ENCODE measurements around the gene COBL.

The COBL gene

GRCh38 chr7:51078653-51079052 lies 238.0 kb downstream of the COBL start:
- no peak for DNase-seq
- Histone ChIP-seq H3K4me3 (ENCODE audit: control insufficient read depth in 1 of 7, extremely low read depth in 1 of 7, insufficient read depth in 4 of 7, low read depth in 2 of 7, low read length in 6 of 7) (no peak overlapping the region), H3K9me3 (ENCODE audit: control extremely low read depth in 1 of 5, control insufficient read depth in 4 of 5, insufficient read depth in 2 of 5, low read depth in 1 of 5, low read length in 4 of 5) (no peaks in the 10 kb centered on the region), H3K36me3 (ENCODE audit: control insufficient read depth in 4 of 4, insufficient read depth in 4 of 4, low read length in 3 of 4) (no peaks in the 10 kb centered on the region), H3K27ac (ENCODE audit: insufficient read depth in 1 of 2, low read depth in 1 of 2, low read length in 2 of 2, poor library complexity in 1 of 2, severe bottlenecking in 2 of 2) (no peak overlapping the region), H3K4me1 (ENCODE audit: control extremely low read depth in 1 of 4, control insufficient read depth in 4 of 4, insufficient read depth in 4 of 4, low read length in 3 of 4) (peaks cover 0 to 6% (median 5%) of the 10 kb centered on the region in 4 experiments), H3K27me3 (replicated peaks in 2 of 5; ENCODE audit: control insufficient read depth in 4 of 5, insufficient read depth in 5 of 5, low read length in 4 of 5) (no peaks in the 10 kb centered on the region)
- WGBS (ENCODE audit: insufficient coverage) = 98% methylated on average over 4 of the region's 5 CpGs
- ChIA-PET POLR2A (no interaction called here), CTCF (no interaction called here)

GRCh38 chr7:51077987-51078370 lies 238.6 kb downstream of the COBL start:
- no peak overlapping the region for H3K4me3 ChIP-seq (ENCODE audit: control insufficient read depth in 1 of 7, extremely low read depth in 1 of 7, insufficient read depth in 4 of 7, low read depth in 2 of 7, low read length in 6 of 7)
- no peaks in the 10 kb centered on the region for H3K9me3 ChIP-seq (ENCODE audit: control extremely low read depth in 1 of 5, control insufficient read depth in 4 of 5, insufficient read depth in 2 of 5, low read depth in 1 of 5, low read length in 4 of 5)
- peaks cover 0 to 6% (median 5%) of the 10 kb centered on the region in 4 experiments for H3K4me1 ChIP-seq (ENCODE audit: control extremely low read depth in 1 of 4, control insufficient read depth in 4 of 4, insufficient read depth in 4 of 4, low read length in 3 of 4)
- ChIA-PET POLR2A (no interaction called here), CTCF (interaction anchor here (0.7 kb wide), 1 partner anchor 9 kb away, joined by 3 read pairs; no protein-coding TSS in a partner anchor)
- no peaks in the 10 kb centered on the region for H3K27me3 ChIP-seq (replicated peaks in 2 of 5; ENCODE audit: control insufficient read depth in 4 of 5, insufficient read depth in 5 of 5, low read length in 4 of 5)
- DNase-seq = no peak
- H3K36me3 ChIP-seq (ENCODE audit: control insufficient read depth in 4 of 4, insufficient read depth in 4 of 4, low read length in 3 of 4) = no peaks in the 10 kb centered on the region
- 100% methylated on average over 1 of the region's 3 CpGs for WGBS (ENCODE audit: insufficient coverage)
- H3K27ac ChIP-seq (ENCODE audit: insufficient read depth in 1 of 2, low read depth in 1 of 2, low read length in 2 of 2, poor library complexity in 1 of 2, severe bottlenecking in 2 of 2) = no peak overlapping the region

- H3K36me3 ChIP-seq (ENCODE audit: control insufficient read depth in 4 of 4, insufficient read depth in 4 of 4, low read length in 3 of 4) = no peaks in the 10 kb centered on the region
- ChIA-PET CTCF (interaction anchor here (0.7 to 1.4 kb wide), 3 partner anchors 8 to 17 kb away, joined by 3 to 4 read pairs (median 3); no protein-coding TSS in a partner anchor), POLR2A (no interaction called here)
- WGBS (ENCODE audit: insufficient coverage) = 95% methylated on average over 3 of the region's 3 CpGs
- peaks cover 0 to 10% (median 5%) of the 10 kb centered on the region in 4 experiments for H3K4me1 ChIP-seq (ENCODE audit: control extremely low read depth in 1 of 4, control insufficient read depth in 4 of 4, insufficient read depth in 4 of 4, low read length in 3 of 4)
- no peak overlapping the region for H3K4me3 ChIP-seq (ENCODE audit: control insufficient read depth in 1 of 7, extremely low read depth in 1 of 7, insufficient read depth in 4 of 7, low read depth in 2 of 7, low read length in 6 of 7)
- H3K9me3 ChIP-seq (ENCODE audit: control extremely low read depth in 1 of 5, control insufficient read depth in 4 of 5, insufficient read depth in 2 of 5, low read depth in 1 of 5, low read length in 4 of 5) = no peaks in the 10 kb centered on the region
- no peaks in the 10 kb centered on the region for H3K27me3 ChIP-seq (replicated peaks in 2 of 5; ENCODE audit: control insufficient read depth in 4 of 5, insufficient read depth in 5 of 5, low read length in 4 of 5)
- H3K27ac ChIP-seq (ENCODE audit: insufficient read depth in 1 of 2, low read depth in 1 of 2, low read length in 2 of 2, poor library complexity in 1 of 2, severe bottlenecking in 2 of 2) = no peak overlapping the region
- no peak for DNase-seq
Observed at GRCh38 chr7:51077316-51077986, 239.2 kb downstream of the COBL start.

- Histone ChIP-seq H3K36me3 (ENCODE audit: control insufficient read depth in 4 of 4, insufficient read depth in 4 of 4, low read length in 3 of 4) (no peaks in the 10 kb centered on the region), H3K27ac (ENCODE audit: insufficient read depth in 1 of 2, low read depth in 1 of 2, low read length in 2 of 2, poor library complexity in 1 of 2, severe bottlenecking in 2 of 2) (no peak overlapping the region), H3K4me3 (ENCODE audit: control insufficient read depth in 1 of 7, extremely low read depth in 1 of 7, insufficient read depth in 4 of 7, low read depth in 2 of 7, low read length in 6 of 7) (no peak overlapping the region), H3K27me3 (replicated peaks in 2 of 5; ENCODE audit: control insufficient read depth in 4 of 5, insufficient read depth in 5 of 5, low read length in 4 of 5) (no peaks in the 10 kb centered on the region), H3K9me3 (ENCODE audit: control extremely low read depth in 1 of 5, control insufficient read depth in 4 of 5, insufficient read depth in 2 of 5, low read depth in 1 of 5, low read length in 4 of 5) (no peaks in the 10 kb centered on the region), H3K4me1 (ENCODE audit: control extremely low read depth in 1 of 4, control insufficient read depth in 4 of 4, insufficient read depth in 4 of 4, low read length in 3 of 4) (peaks cover 0 to 13% (median 3%) of the 10 kb centered on the region in 4 experiments)
- DNase-seq = peak; percentile 6 to 40 (median 30)
- POLR2A ChIA-PET = no interaction called here
- CTCF ChIA-PET = interaction anchor here (0.7 to 1.4 kb wide), 3 partner anchors 18 to 460 kb away, joined by 3 read pairs; no protein-coding TSS in a partner anchor
- WGBS (ENCODE audit: insufficient coverage) = 41% methylated on average over 7 of the region's 11 CpGs
Observed at GRCh38 chr7:51075681-51076580, 240.7 kb downstream of the COBL start.

GRCh38 chr7:51073171-51073570 lies 243.4 kb downstream of the COBL start:
- Histone ChIP-seq H3K36me3 (ENCODE audit: control insufficient read depth in 4 of 4, insufficient read depth in 4 of 4, low read length in 3 of 4) (no peaks in the 10 kb centered on the region), H3K9me3 (ENCODE audit: control extremely low read depth in 1 of 5, control insufficient read depth in 4 of 5, insufficient read depth in 2 of 5, low read depth in 1 of 5, low read length in 4 of 5) (no peaks in the 10 kb centered on the region), H3K27ac (ENCODE audit: insufficient read depth in 1 of 2, low read depth in 1 of 2, low read length in 2 of 2, poor library complexity in 1 of 2, severe bottlenecking in 2 of 2) (no peak overlapping the region), H3K4me1 (ENCODE audit: control extremely low read depth in 1 of 4, control insufficient read depth in 4 of 4, insufficient read depth in 4 of 4, low read length in 3 of 4) (peaks cover 2 to 34% (median 11%) of the 10 kb centered on the region in 4 experiments), H3K4me3 (ENCODE audit: control insufficient read depth in 1 of 7, extremely low read depth in 1 of 7, insufficient read depth in 4 of 7, low read depth in 2 of 7, low read length in 6 of 7) (no peak overlapping the region), H3K27me3 (replicated peaks in 2 of 5; ENCODE audit: control insufficient read depth in 4 of 5, insufficient read depth in 5 of 5, low read length in 4 of 5) (no peaks in the 10 kb centered on the region)
- POLR2A ChIA-PET = no interaction called here
- WGBS (ENCODE audit: insufficient coverage) = 97% methylated on average over 7 of the region's 8 CpGs
- DNase-seq = no peak
- CTCF ChIA-PET = no interaction called here

GRCh38 chr7:51072281-51072680 lies 244.3 kb downstream of the COBL start:
- no peaks in the 10 kb centered on the region for H3K9me3 ChIP-seq (ENCODE audit: control extremely low read depth in 1 of 5, control insufficient read depth in 4 of 5, insufficient read depth in 2 of 5, low read depth in 1 of 5, low read length in 4 of 5)
- H3K36me3 ChIP-seq (ENCODE audit: control insufficient read depth in 4 of 4, insufficient read depth in 4 of 4, low read length in 3 of 4) = no peaks in the 10 kb centered on the region
- peaks cover 2 to 39% (median 13%) of the 10 kb centered on the region in 4 experiments for H3K4me1 ChIP-seq (ENCODE audit: control extremely low read depth in 1 of 4, control insufficient read depth in 4 of 4, insufficient read depth in 4 of 4, low read length in 3 of 4)
- H3K27ac ChIP-seq (ENCODE audit: insufficient read depth in 1 of 2, low read depth in 1 of 2, low read length in 2 of 2, poor library complexity in 1 of 2, severe bottlenecking in 2 of 2) = no peak overlapping the region
- CTCF ChIA-PET = interaction anchor here (2.9 kb wide), 1 partner anchor 69 kb away, joined by 12 read pairs; no protein-coding TSS in a partner anchor
- H3K27me3 ChIP-seq (replicated peaks in 2 of 5; ENCODE audit: control insufficient read depth in 4 of 5, insufficient read depth in 5 of 5, low read length in 4 of 5) = no peaks in the 10 kb centered on the region
- H3K4me3 ChIP-seq (ENCODE audit: control insufficient read depth in 1 of 7, extremely low read depth in 1 of 7, insufficient read depth in 4 of 7, low read depth in 2 of 7, low read length in 6 of 7) = no peak overlapping the region
- POLR2A ChIA-PET = no interaction called here
- DNase-seq = peak in 1 of 3 donors; percentile 9
- 100% methylated on average over 1 of the region's 2 CpGs for WGBS (ENCODE audit: insufficient coverage)

- CTCF ChIA-PET = interaction anchor here (2.9 kb wide), 1 partner anchor 70 kb away, joined by 12 read pairs; no protein-coding TSS in a partner anchor
- POLR2A ChIA-PET = no interaction called here
- no peak for DNase-seq
- Histone ChIP-seq H3K27ac (ENCODE audit: insufficient read depth in 1 of 2, low read depth in 1 of 2, low read length in 2 of 2, poor library complexity in 1 of 2, severe bottlenecking in 2 of 2) (no peak overlapping the region), H3K4me3 (ENCODE audit: control insufficient read depth in 1 of 7, extremely low read depth in 1 of 7, insufficient read depth in 4 of 7, low read depth in 2 of 7, low read length in 6 of 7) (no peak overlapping the region), H3K9me3 (ENCODE audit: control extremely low read depth in 1 of 5, control insufficient read depth in 4 of 5, insufficient read depth in 2 of 5, low read depth in 1 of 5, low read length in 4 of 5) (no peaks in the 10 kb centered on the region), H3K36me3 (ENCODE audit: control insufficient read depth in 4 of 4, insufficient read depth in 4 of 4, low read length in 3 of 4) (no peaks in the 10 kb centered on the region), H3K27me3 (replicated peaks in 2 of 5; ENCODE audit: control insufficient read depth in 4 of 5, insufficient read depth in 5 of 5, low read length in 4 of 5) (no peaks in the 10 kb centered on the region), H3K4me1 (ENCODE audit: control extremely low read depth in 1 of 4, control insufficient read depth in 4 of 4, insufficient read depth in 4 of 4, low read length in 3 of 4) (peaks cover 2 to 39% (median 13%) of the 10 kb centered on the region in 4 experiments)
- 90% methylated on average over 2 of the region's 2 CpGs for WGBS (ENCODE audit: insufficient coverage)
Observed at GRCh38 chr7:51071427-51071826, 245.2 kb downstream of the COBL start.

Measured in common myeloid progenitor, CD34-positive (primary cell).